ENCODE measurements around the gene LECT2.

The LECT2 gene

DNA sequence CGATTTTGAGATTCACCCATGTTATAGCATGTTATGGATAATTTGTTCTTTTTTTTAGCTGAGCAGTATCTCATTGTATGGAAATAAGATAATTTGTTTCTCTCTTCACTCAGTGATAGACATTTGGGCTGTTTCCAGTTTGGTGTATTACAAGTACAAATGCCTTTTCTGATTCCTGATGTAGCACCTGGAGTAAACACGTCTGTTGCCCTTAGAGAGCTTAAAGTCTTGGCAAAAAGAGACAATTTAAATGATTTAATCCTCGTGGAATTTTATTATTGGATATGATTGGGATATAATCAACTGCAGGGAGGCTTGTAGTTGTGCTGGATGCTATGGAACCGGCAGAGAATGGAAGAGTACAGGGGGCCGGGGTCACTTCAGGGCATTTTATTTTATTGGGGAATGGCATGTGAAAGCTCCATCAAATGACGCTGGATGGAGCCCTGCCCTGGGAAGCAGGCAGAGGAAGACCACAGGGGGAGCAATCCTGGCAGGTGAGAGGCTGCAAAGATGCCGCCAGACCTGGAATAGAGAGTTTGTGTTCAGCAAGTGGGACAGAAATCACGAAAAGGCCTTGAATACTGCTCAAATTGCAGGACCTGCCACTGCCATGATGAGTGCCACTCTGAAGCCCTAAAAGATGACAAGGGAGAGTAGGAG lies 43.0 kb upstream of the LECT2 start:
- no peak overlapping the region for H3K4me3 ChIP-seq (replicated peaks; ENCODE audit: low read depth, low read length)
- TF ChIP-seq, protein P1, sequence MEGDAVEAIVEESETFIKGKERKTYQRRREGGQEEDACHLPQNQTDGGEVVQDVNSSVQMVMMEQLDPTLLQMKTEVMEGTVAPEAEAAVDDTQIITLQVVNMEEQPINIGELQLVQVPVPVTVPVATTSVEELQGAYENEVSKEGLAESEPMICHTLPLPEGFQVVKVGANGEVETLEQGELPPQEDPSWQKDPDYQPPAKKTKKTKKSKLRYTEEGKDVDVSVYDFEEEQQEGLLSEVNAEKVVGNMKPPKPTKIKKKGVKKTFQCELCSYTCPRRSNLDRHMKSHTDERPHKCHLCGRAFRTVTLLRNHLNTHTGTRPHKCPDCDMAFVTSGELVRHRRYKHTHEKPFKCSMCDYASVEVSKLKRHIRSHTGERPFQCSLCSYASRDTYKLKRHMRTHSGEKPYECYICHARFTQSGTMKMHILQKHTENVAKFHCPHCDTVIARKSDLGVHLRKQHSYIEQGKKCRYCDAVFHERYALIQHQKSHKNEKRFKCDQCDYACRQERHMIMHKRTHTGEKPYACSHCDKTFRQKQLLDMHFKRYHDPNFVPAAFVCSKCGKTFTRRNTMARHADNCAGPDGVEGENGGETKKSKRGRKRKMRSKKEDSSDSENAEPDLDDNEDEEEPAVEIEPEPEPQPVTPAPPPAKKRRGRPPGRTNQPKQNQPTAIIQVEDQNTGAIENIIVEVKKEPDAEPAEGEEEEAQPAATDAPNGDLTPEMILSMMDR (IDR thresholded peaks at IDR 0.05; ENCODE audit: low read length, missing control alignments), result no peak
- no peak for DNase-seq (ENCODE audit: low read depth)

DNA sequence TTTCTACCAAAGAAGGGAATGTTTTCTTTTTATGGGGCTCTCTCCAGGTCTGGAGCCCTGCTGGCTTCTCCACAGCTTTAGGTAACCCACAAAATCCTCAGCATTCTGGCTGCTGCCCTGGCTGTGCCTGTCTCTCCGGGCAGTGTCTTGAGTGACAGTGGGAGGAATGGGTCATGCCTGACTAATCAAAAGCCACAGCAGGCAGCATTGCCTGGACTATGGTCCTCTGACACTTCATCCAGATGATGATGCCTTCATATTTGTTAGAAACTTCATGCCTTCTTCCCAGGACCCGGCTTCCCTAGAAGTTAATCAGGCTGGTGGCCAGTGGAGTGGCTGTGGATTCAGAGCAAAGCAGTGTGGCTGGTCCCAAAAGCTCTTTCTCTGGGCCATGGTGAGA lies 41.8 kb upstream of the LECT2 start:
- H3K4me3 ChIP-seq (replicated peaks; ENCODE audit: low read depth, low read length), result no peak overlapping the region
- TF ChIP-seq, protein P1 (IDR thresholded peaks at IDR 0.05; ENCODE audit: low read length, missing control alignments), result no peak
- no peak for DNase-seq (ENCODE audit: low read depth)

DNA sequence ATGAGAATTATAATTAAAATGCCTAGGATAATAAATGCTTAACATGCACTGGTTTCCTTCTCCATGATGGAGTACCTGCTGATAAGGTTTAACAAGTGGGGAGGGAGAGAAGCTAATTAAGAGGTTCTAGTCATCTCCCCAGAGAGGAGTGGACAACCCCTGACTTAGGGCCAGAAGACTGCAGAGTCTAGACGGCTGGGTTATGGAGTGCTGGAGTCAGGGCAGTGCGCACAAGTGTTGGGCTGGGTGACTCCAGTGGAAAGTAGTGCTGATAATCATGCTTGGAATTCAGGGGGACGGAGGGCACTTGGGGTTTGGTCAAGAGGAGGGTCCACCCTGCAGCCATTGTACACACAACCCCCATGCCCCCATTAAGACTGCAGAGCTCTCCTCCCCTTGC lies 41.2 kb upstream of the LECT2 start:
- H3K4me3 ChIP-seq (replicated peaks; ENCODE audit: low read depth, low read length), result no peak overlapping the region
- no peak for DNase-seq (ENCODE audit: low read depth)
- TF ChIP-seq, protein P1 (IDR thresholded peaks at IDR 0.05; ENCODE audit: low read length, missing control alignments), result no peak

DNA sequence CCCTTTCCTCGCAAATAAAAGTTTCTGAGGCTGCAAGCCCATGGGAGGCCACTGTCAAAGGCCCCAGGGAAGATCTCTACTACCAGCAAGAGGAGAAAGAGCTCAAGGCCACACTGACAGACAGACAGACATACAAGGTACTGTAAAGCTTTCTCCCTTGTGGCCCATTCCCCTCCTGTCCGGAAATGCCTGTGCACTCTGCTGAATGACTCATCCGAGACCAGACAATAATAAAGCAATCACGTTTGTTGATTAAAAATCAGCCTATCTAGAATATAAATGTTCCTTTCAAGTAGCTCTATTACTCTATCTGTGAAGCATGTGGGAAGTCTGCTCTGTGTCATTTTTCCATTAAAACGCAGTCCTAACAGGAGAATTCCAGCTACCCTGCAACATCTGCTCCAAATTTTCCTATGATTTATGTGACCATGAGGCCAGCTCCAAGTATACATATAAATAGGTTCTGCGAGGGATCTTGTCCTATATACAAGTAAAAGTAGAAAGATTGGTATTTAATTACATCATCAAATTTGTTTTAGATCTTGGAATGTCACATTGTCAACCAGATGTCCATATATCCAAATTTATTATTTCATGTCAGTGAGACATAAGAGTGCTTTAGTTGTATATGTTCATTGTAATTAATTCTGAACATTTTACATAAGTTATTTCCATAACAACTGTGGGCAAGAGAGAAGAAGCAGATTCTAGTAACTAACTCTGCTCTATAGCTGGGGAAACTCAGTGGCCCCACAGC lies 39.3 kb upstream of the LECT2 start:
- H3K4me3 ChIP-seq (replicated peaks; ENCODE audit: low read depth, low read length), result no peak overlapping the region
- TF ChIP-seq, protein P1 (IDR thresholded peaks at IDR 0.05; ENCODE audit: low read length, missing control alignments), result no peak

DNA sequence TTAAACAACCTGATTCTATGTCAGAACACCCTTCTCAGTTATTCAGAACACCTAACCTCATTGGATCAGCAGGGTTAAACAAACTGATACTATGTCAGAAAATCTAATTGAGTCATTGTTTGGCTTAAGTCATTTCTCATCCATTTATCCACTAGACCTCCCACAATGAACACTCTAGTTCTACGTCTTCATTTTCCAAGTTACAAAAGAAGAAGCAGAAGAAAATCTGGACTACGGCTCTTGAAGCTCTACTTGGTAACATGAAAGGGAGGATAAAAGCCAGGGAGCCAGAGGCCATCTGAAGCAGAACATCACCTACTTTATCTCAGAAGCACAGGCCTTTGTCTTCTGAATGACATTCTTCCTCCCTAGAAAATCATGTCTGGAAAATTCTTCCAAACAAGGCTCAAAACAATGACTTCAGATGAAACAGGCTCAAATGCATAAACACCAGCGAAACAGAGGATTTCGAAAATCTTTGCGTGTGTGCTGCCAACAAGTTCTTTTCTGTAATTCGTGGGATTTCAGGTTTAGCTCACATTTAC lies 38.6 kb upstream of the LECT2 start:
- TF ChIP-seq, protein P1 (IDR thresholded peaks at IDR 0.05; ENCODE audit: low read length, missing control alignments), result no peak
- no peak overlapping the region for H3K4me3 ChIP-seq (replicated peaks; ENCODE audit: low read depth, low read length)
- DNase-seq (ENCODE audit: low read depth), result peak; percentile 89

More for the DNA sequence above, 39.3 kb upstream of the LECT2 start:
- DNase-seq (ENCODE audit: low read depth), result no peak

DNA sequence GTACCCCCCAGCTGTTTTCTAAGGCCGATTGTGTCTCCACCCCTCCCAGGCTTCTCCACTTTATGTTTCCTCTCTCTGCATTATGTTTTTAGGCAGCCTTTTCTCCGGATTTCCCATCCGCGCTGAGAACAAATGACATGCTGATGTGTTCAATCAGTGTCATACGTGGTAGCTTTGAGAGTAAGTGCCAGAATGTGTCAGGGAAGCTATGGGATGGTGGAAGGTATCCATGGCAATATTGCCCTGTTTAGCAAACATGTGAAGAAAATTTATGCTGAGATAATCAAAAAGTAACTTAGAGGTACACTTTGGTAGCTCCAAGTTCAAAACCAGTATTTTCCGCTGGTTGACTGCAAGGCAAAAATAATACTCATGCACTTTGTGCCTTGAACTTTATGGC lies 36.6 kb upstream of the LECT2 start:
- no peak overlapping the region for H3K4me3 ChIP-seq (replicated peaks; ENCODE audit: low read depth, low read length)
- TF ChIP-seq, protein P1 (IDR thresholded peaks at IDR 0.05; ENCODE audit: low read length, missing control alignments), result no peak
- DNase-seq (ENCODE audit: low read depth), result no peak

Data from fibroblast of pulmonary artery (primary cell).